ENCODE data around the gene HOXA11. TPM values are rescaled to one million over a fixed set of nuclear protein-coding genes. Genes with fewer than 3 reads are reported as not detected.

The HOXA11 gene
- total and polyA plus RNA-seq, 2 of the 4 experiments (the other 2 are of a cell fraction), result 0.05 TPM; not detected in 1

- TF ChIP-seq, protein P1, sequence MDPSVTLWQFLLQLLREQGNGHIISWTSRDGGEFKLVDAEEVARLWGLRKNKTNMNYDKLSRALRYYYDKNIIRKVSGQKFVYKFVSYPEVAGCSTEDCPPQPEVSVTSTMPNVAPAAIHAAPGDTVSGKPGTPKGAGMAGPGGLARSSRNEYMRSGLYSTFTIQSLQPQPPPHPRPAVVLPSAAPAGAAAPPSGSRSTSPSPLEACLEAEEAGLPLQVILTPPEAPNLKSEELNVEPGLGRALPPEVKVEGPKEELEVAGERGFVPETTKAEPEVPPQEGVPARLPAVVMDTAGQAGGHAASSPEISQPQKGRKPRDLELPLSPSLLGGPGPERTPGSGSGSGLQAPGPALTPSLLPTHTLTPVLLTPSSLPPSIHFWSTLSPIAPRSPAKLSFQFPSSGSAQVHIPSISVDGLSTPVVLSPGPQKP (IDR thresholded peaks at IDR 0.05; ENCODE audit: borderline replicate concordance, low read depth, low read length), result no peak
- TF ChIP-seq MAZ (IDR thresholded peaks at IDR 0.05; ENCODE audit: borderline replicate concordance, low read depth, low read length), result no peak
Observed at GRCh38 chr7:27150568-27151340, 34.3 kb downstream of the HOXA11 start (continued).

Measured in IMR-90 (cell line).